ENCODE results near the gene CFAP53.

DNA sequence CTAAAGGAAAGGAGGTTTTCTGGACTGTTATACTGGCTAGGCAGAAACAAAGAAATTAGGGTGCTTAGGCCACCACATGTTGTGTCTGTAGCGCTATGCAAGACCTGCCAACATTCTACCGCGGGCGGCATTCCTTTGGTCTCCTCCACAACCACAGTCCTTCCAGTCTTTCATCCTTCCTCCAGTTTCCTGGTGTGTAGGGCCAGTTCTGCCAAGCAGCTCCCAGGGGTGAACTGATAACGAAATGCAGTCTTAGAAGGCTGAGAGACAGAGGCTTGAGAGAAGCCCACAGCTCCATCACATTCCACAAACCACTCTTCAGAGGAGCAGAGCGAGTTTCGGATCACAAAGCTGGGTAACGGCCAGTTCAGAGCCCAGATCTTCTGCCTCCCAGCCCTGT, 40.6 kb upstream of the CFAP53 start:
- no peak for TF ChIP-seq POLR2A (IDR thresholded peaks at IDR 0.05; ENCODE audit: low read length)
- no peak for TF ChIP-seq GATA1 (IDR thresholded peaks at IDR 0.05; ENCODE audit: low read depth, low read length)
